HG03039 (cell line): ENCODE results near the gene ABR.

ENCODE experiments used
- ATAC-seq: cut with Tn5 transposase; IDR thresholded peaks from one replicate; pipeline ENCODE4 v1.9.1; 2021; ENCODE audit warnings: mild to moderate bottlenecking, moderate library complexity; ENCODE audit not compliant: unreplicated experiment

The ABR gene

GRCh38 chr17:1034652-1035210 is 145.1 kb downstream of the ABR start:
- ATAC-seq = no peak

GRCh38 chr17:1033503-1033902 is 146.3 kb downstream of the ABR start:
- no peak for ATAC-seq

- no peak for ATAC-seq
Observed at GRCh38 chr17:1032391-1032790, 147.4 kb downstream of the ABR start.

- no peak for ATAC-seq
Observed at GRCh38 chr17:1031711-1032110, 148.1 kb downstream of the ABR start.

GRCh38 chr17:1030684-1031532 is 148.9 kb downstream of the ABR start:
- no peak for ATAC-seq

- no peak for ATAC-seq
Observed at GRCh38 chr17:1029922-1030644, 149.7 kb downstream of the ABR start.

- no peak for ATAC-seq
Observed at GRCh38 chr17:1029196-1029921, 150.4 kb downstream of the ABR start.

- ATAC-seq = no peak
Observed at GRCh38 chr17:1027044-1027443, 152.7 kb downstream of the ABR start.

- ATAC-seq = no peak
Observed at GRCh38 chr17:1026599-1026975, 153.2 kb downstream of the ABR start.

- no peak for ATAC-seq
Observed at GRCh38 chr17:1025733-1026598, 153.8 kb downstream of the ABR start.

- ATAC-seq = no peak
Observed at GRCh38 chr17:1024076-1024475, 155.7 kb downstream of the ABR start.

GRCh38 chr17:1022278-1023024 is 157.3 kb downstream of the ABR start:
- no peak for ATAC-seq

GRCh38 chr17:1021147-1021546 is 158.6 kb downstream of the ABR start:
- ATAC-seq = no peak

GRCh38 chr17:1019451-1019850 is 160.3 kb downstream of the ABR start:
- no peak for ATAC-seq

GRCh38 chr17:1018547-1018946 is 161.2 kb downstream of the ABR start:
- no peak for ATAC-seq

- no peak for ATAC-seq
Observed at GRCh38 chr17:1013729-1014090, 166.1 kb downstream of the ABR start.

- ATAC-seq = no peak
Observed at GRCh38 chr17:1012823-1013728, 166.7 kb downstream of the ABR start.
